Activated CD8-positive, alpha-beta T cell treated with anti-CD3 and anti-CD28 coated beads for 36 hours (primary cell): Measurements from ENCODE around the gene SPAG8. TPM values are rescaled to one million over a fixed set of nuclear protein-coding genes. Genes with fewer than 3 reads are reported as not detected.

Experiments
- ATAC-seq: fragments of 200-7000 bp; cut with Tn5 transposase; one replicate; pipeline ENCODE4 v1.10.0; 2021; ENCODE audit warnings: mild to moderate bottlenecking, moderate library complexity
- CTCF ChIA-PET: fragments of 350-600 bp; sonication (Branson Sonifier 250); formaldehyde crosslinking; loops from one replicate; lab custom pipeline; 2021; ENCODE audit warnings: antibody characterized with exemption; lab: Charles Lee
- POLR2A ChIA-PET: fragments of 350-600 bp; sonication (Branson Sonifier 250); formaldehyde crosslinking; loops from one replicate; lab custom pipeline; 2021; ENCODE audit warnings: antibody characterized with exemption; lab: Charles Lee
- DNase-seq: peaks from one replicate; pipeline ENCODE4 v3.0.0-alpha.2; 2020
- H3K27ac Mint-ChIP-seq: one replicate; pipeline ENCODE4 v1.8.0; 2021; ENCODE audit warnings: mild to moderate bottlenecking, mixed read lengths
- H3K27me3 Mint-ChIP-seq: one replicate; pipeline ENCODE4 v1.8.0; 2021; ENCODE audit warnings: mixed read lengths
- H3K36me3 Mint-ChIP-seq: one replicate; pipeline ENCODE4 v1.8.0; 2021; ENCODE audit warnings: low read depth, mixed read lengths
- H3K4me1 Mint-ChIP-seq: one replicate; pipeline ENCODE4 v1.8.0; 2021; ENCODE audit warnings: low read depth, mixed read lengths
- H3K4me3 Mint-ChIP-seq: one replicate; pipeline ENCODE4 v1.8.0; 2021; ENCODE audit warnings: mild to moderate bottlenecking, moderate library complexity, mixed read lengths
- H3K9me3 Mint-ChIP-seq: one replicate; pipeline ENCODE4 v1.8.0; 2021; ENCODE audit warnings: mixed read lengths
- CTCF ChIP-seq: fragments of 200-600 bp; IDR thresholded peaks from one replicate; pipeline ENCODE4 v1.8.0; 2022; ENCODE audit warnings: antibody characterized with exemption, mild to moderate bottlenecking
- intact Hi-C: fragments of 100-400 bp; cut with micrococcal nuclease; formaldehyde crosslinking; loops from one replicate; pipeline ENCODE4 v1.10.0; 2022
- total RNA-seq, 2 experiments: library from RNA; stranded (reverse); gene quantifications; one replicate each; pipeline ENCODE4 v1.2.3, GENCODE V29; 2021

SPAG8 gene
- total RNA-seq = 1 to 10 TPM in 1 of 2 experiments, under 1 TPM in 1; 0.63 to 1.1 TPM

GRCh38 chr9:35812025-35812602 is at the start of gene SPAG8:
Gene SPAG8, minus strand, starts transcription at chr9:35812262. Its CDS starts 115 bp downstream, at chr9:35812147.
- ChIA-PET CTCF (interaction anchor here (0.8 to 4.4 kb wide), 16 partner anchors 9 to 377 kb away, joined by 3 to 22 read pairs (median 4); partner anchors contain the start of genes CCDC107, GBA2, RGP1 and RMRP), POLR2A (interaction anchor here (0.7 to 2.4 kb wide), 8 partner anchors 10 to 208 kb away, joined by 3 to 6 read pairs (median 3); partner anchors contain the start of genes CCDC107, FAM221B, RMRP and TMEM8B)
- H3K27ac Mint-ChIP-seq = peak within 1 kb of the TSS; percentile 91
- H3K9me3 Mint-ChIP-seq = no peaks in the 10 kb centered on the region
- peak; percentile 97 for DNase-seq
- no peak for TF ChIP-seq CTCF
- ATAC-seq = peak; percentile 67
- H3K4me1 Mint-ChIP-seq = peaks cover 37% of the 10 kb centered on the region
- no peaks in the 10 kb centered on the region for H3K27me3 Mint-ChIP-seq
- intact Hi-C loops = loop anchor here (10.0 kb wide), 1 partner anchor 157 kb away; the partner anchor contains the start of genes CCDC107, RMRP and SIT1
- peak within 1 kb of the TSS; percentile 92 for H3K4me3 Mint-ChIP-seq
- peaks cover 6% of the 10 kb centered on the region for H3K36me3 Mint-ChIP-seq

DNA sequence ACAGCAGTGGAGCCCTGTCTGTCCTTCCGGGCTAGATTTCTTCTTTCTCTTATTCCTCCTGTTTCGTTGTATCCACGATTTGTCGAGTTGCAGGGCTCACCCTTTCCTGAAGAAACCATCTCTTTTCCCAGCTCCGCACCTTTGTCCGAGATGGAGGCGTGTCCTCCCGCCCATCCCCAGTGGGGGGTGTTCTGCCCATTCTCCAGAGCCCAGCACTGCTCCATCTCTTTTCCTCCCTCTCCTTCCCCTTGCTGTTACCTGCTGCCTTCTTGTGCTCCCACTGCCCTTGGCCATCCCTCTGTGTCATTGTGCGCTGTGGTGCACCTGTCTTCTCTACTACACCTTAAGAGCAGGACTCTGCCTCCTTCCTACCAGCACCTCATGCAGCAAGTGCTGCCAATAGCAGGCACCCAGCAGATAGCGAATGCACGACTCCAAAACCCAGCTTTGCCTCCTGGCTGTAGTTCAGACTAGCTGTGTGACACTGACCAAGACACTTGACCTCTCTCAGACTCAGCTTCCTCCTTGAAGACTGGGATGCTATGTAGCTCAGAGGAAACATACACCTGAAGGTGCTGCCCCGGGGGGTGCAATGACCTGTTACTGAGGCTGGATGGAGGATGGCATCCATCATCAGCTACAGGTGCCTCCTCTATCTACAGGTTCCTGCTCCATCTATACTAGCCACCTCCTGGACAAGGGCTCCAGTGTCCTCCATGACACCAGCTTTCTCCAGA is 49.3 kb upstream of the SPAG8 start:
- Mint-ChIP-seq H3K4me3 (no peak overlapping the region), H3K9me3 (no peaks in the 10 kb centered on the region), H3K27me3 (peaks cover 8% of the 10 kb centered on the region), H3K27ac (no peak overlapping the region), H3K36me3 (no peaks in the 10 kb centered on the region), H3K4me1 (no peaks in the 10 kb centered on the region)
- ATAC-seq (no peak), DNase-seq (no peak)
- intact Hi-C loops = no loop called here
- TF ChIP-seq CTCF = no peak
- ChIA-PET CTCF (interaction anchor here (0.8 to 1.8 kb wide), 3 partner anchors 21 to 42 kb away, joined by 3 to 5 read pairs (median 3); no protein-coding TSS in a partner anchor), POLR2A (interaction anchor here (1.5 kb wide), 1 partner anchor 18 kb away, joined by 4 read pairs; no protein-coding TSS in a partner anchor)

- POLR2A ChIA-PET = no interaction called here
- ATAC-seq = no peak
- Mint-ChIP-seq H3K4me1 (no peaks in the 10 kb centered on the region), H3K27me3 (peaks cover 5% of the 10 kb centered on the region), H3K9me3 (no peaks in the 10 kb centered on the region), H3K27ac (no peak overlapping the region), H3K36me3 (no peaks in the 10 kb centered on the region), H3K4me3 (no peak overlapping the region)
- CTCF ChIA-PET = interaction anchor here (1.8 to 2.1 kb wide), 2 partner anchors 22 to 34 kb away, joined by 5 to 6 read pairs; no protein-coding TSS in a partner anchor
- no peak for DNase-seq
- no peak for TF ChIP-seq CTCF
- intact Hi-C loops = no loop called here
Observed at GRCh38 chr9:35859990-35860339, 47.9 kb upstream of the SPAG8 start.

- no peaks in the 10 kb centered on the region for H3K36me3 Mint-ChIP-seq
- CTCF ChIA-PET = interaction anchor here (1.8 to 2.1 kb wide), 2 partner anchors 23 to 33 kb away, joined by 5 to 6 read pairs; no protein-coding TSS in a partner anchor
- no peak overlapping the region for H3K27ac Mint-ChIP-seq
- H3K9me3 Mint-ChIP-seq = no peaks in the 10 kb centered on the region
- no peak for TF ChIP-seq CTCF
- POLR2A ChIA-PET = no interaction called here
- H3K4me1 Mint-ChIP-seq = no peaks in the 10 kb centered on the region
- peak; percentile 58 for DNase-seq
- ATAC-seq = peak; percentile 84
- peaks cover 5% of the 10 kb centered on the region for H3K27me3 Mint-ChIP-seq
- no peak overlapping the region for H3K4me3 Mint-ChIP-seq
- intact Hi-C loops = no loop called here
Observed at GRCh38 chr9:35859310-35859989, 47.4 kb upstream of the SPAG8 start.
